Colonic mucosa (tissue), 4 donors: ENCODE data around the gene CHAF1A. TPM values are rescaled to one million over a fixed set of nuclear protein-coding genes. Genes with fewer than 3 reads are reported as not detected.

Experiments
- DNase-seq: peaks from one replicate; pipeline ENCODE4 v3.0.0-alpha.2; 2020
- H3K27ac ChIP-seq: fragments of 200-600 bp; one replicate; pipeline ENCODE4 v1.8.0; 2021
- H3K27me3 ChIP-seq: fragments of 200-600 bp; one replicate; pipeline ENCODE4 v1.8.0; 2021
- H3K36me3 ChIP-seq: fragments of 200-600 bp; one replicate; pipeline ENCODE4 v1.8.0; 2021
- H3K4me1 ChIP-seq: fragments of 200-600 bp; one replicate; pipeline ENCODE4 v1.8.0; 2021; ENCODE audit warnings: mild to moderate bottlenecking
- H3K4me3 ChIP-seq: fragments of 200-600 bp; one replicate; pipeline ENCODE4 v1.8.0; 2021
- H3K9ac ChIP-seq, 2 donors: one replicate each; pipeline ENCODE4 v1.7.0; 2013; ENCODE audit warnings: control low read depth in 2 of 2, low read depth in 2 of 2, low read length in 2 of 2
- H3K9me3 ChIP-seq: fragments of 200-600 bp; one replicate; pipeline ENCODE4 v1.8.0; 2021
- CTCF ChIP-seq: fragments of 200-600 bp; IDR thresholded peaks from one replicate; pipeline ENCODE4 v1.8.0; 2022; ENCODE audit warnings: antibody characterized with exemption, mild to moderate bottlenecking
- intact Hi-C: fragments of 100-400 bp; cut with DNase I; formaldehyde crosslinking; loops from one replicate; pipeline ENCODE4 v1.14.1; 2022
- total RNA-seq, 2 donors: library from RNA; stranded (reverse); fragmentation: NEBNext Ultra II Directional in 1 of 2; extraction: Animal tissue kit (Norgen Biotek cat#: 25700) in 1 of 2; gene quantifications; one replicate each; pipeline ENCODE4 v1.2.1, GENCODE V29; 2021
- donor health status: healthy.
- donor health status: DM: no; HTN: no; CAD: no.
- donor health status: DM: no; HTN: no; CAD: no.

The CHAF1A gene
- total RNA-seq, 2 donors from 2014 or later = 15.6 to 53.2 TPM

GRCh38 chr19:4379383-4380253 is 22.8 kb upstream of the CHAF1A start:
- no peaks in the 10 kb centered on the region for H3K36me3 ChIP-seq
- no peak overlapping the region for H3K4me3 ChIP-seq
- no peaks in the 10 kb centered on the region for H3K27me3 ChIP-seq
- peak overlapping the region in 1 of 2 donors; percentile 12 for H3K9ac ChIP-seq
- H3K27ac ChIP-seq = peak overlapping the region; percentile 35
- DNase-seq = no peak
- H3K9me3 ChIP-seq = no peaks in the 10 kb centered on the region
- intact Hi-C loops = no loop called here
- no peak for TF ChIP-seq CTCF
- H3K4me1 ChIP-seq = peaks cover 31% of the 10 kb centered on the region

- Histone ChIP-seq H3K4me1 (peaks cover 25% of the 10 kb centered on the region), H3K4me3 (no peak overlapping the region)
- no peak for TF ChIP-seq CTCF
Measured at GRCh38 chr19:4380254-4380727, 22.1 kb upstream of the CHAF1A start.

GRCh38 chr19:4385291-4386040 is 17.0 kb upstream of the CHAF1A start:
- DNase-seq = no peak
- Histone ChIP-seq H3K9me3 (no peaks in the 10 kb centered on the region), H3K9ac (no peak overlapping the region), H3K36me3 (no peaks in the 10 kb centered on the region), H3K4me3 (no peak overlapping the region), H3K4me1 (peaks cover 5% of the 10 kb centered on the region), H3K27ac (no peak overlapping the region), H3K27me3 (no peaks in the 10 kb centered on the region)
- intact Hi-C loops = no loop called here
- no peak for TF ChIP-seq CTCF

More at GRCh38 chr19:4380254-4380727, 22.1 kb upstream of the CHAF1A start:
- Histone ChIP-seq H3K27me3 (no peaks in the 10 kb centered on the region), H3K27ac (peak overlapping the region; percentile 35), H3K9me3 (no peaks in the 10 kb centered on the region), H3K36me3 (no peaks in the 10 kb centered on the region), H3K9ac (peak overlapping the region in 1 of 2 donors; percentile 12)
- no peak for DNase-seq
- intact Hi-C loops = no loop called here

- TF ChIP-seq CTCF = no peak
- H3K4me1 ChIP-seq = peaks cover 5% of the 10 kb centered on the region
- H3K9me3 ChIP-seq = no peaks in the 10 kb centered on the region
- no peaks in the 10 kb centered on the region for H3K36me3 ChIP-seq
- H3K27ac ChIP-seq = no peak overlapping the region
- no peak for DNase-seq
- intact Hi-C loops = no loop called here
- H3K9ac ChIP-seq = no peak overlapping the region
- no peaks in the 10 kb centered on the region for H3K27me3 ChIP-seq
- H3K4me3 ChIP-seq = no peak overlapping the region
Measured at GRCh38 chr19:4386041-4386782, 16.2 kb upstream of the CHAF1A start.
